ENCODE data around the gene HAPLN2. TPM values are rescaled to one million over a fixed set of nuclear protein-coding genes. Genes with fewer than 3 reads are reported as not detected.

The HAPLN2 gene
- total and polyA plus RNA-seq, 8 donors, result 0.33 to 0.37 TPM; not detected in 6

DNA sequence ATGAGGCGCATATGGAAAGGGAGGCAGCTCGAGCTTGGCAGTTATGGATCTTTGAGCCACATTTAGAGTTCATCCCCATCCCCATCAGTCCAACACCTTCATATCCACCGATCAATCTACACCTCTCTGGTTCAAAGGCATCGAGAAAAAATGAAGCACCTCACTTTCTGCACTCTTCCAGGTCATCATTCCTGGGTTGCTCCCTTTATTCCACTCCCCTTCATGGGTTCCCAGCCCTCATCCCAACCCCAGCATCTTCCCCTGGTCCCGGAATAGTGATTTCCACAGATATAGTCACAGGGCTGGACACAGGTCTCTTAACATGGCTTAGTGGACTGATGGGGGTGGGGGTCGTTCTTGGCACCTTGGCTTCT lies 354 bp downstream of the HAPLN2 start:
- Histone ChIP-seq H3K9me3 (no peaks in the 10 kb centered on the region), H3K4me1 (peaks cover 17 to 30% (median 22%) of the 10 kb centered on the region in 4 donors), H3K27me3 (peaks cover 13 to 78% (median 41%) of the 10 kb centered on the region in 3 donors), H3K36me3 (no peaks in the 10 kb centered on the region), H3K27ac (no peak overlapping the region), H3K4me3 (no peak overlapping the region)
- no peak for DNase-seq
- 21 to 24% (median 22%) methylated on average over 6 of the region's 6 CpGs for WGBS, 5 donors
- intact Hi-C loops (cut with DNase I; ENCODE audit: low total_unique reads), result no loop called here
- TF ChIP-seq EP300 (IDR thresholded peaks at IDR 0.05) (no peak), POLR2A (IDR thresholded peaks at IDR 0.05) (no peak), POLR2AphosphoS5 (IDR thresholded peaks at IDR 0.05) (no peak)
- TF ChIP-seq, protein P1, sequence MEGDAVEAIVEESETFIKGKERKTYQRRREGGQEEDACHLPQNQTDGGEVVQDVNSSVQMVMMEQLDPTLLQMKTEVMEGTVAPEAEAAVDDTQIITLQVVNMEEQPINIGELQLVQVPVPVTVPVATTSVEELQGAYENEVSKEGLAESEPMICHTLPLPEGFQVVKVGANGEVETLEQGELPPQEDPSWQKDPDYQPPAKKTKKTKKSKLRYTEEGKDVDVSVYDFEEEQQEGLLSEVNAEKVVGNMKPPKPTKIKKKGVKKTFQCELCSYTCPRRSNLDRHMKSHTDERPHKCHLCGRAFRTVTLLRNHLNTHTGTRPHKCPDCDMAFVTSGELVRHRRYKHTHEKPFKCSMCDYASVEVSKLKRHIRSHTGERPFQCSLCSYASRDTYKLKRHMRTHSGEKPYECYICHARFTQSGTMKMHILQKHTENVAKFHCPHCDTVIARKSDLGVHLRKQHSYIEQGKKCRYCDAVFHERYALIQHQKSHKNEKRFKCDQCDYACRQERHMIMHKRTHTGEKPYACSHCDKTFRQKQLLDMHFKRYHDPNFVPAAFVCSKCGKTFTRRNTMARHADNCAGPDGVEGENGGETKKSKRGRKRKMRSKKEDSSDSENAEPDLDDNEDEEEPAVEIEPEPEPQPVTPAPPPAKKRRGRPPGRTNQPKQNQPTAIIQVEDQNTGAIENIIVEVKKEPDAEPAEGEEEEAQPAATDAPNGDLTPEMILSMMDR (IDR thresholded peaks at IDR 0.05), result no peak

DNA sequence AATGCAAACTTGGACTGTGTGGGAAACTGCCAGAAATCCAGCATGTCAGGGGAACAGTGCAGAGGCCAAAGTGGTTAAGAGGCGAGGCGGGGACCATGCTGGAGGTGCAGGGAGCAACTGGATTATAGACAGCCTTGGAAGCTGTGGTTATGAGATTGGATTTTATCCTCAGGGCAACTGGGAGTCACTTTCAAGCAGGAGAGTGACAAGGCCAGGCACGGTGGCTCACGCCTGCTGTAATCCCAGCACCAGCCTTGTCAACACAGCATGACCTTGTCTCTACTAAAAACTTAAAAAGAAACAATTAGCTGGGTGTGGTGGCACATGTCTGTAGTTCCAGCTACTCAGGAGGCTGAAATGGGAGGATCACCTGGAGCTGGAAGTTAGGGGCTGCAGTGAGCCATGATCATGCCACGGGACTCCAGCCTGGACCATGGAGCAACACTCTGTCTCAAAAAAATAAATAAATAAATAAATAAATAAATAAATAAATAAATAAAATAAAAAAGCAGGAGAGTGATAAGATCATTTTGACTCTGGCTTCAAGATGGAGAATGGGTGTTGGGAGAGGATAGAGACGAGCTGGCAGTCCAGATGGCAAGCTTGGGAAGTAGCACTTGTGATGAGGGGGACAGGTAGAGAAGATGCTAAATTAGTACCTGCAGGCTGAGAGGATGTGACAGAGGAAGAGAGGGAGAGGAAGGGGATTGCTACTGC lies 3.5 kb downstream of the HAPLN2 start:
- peak in 1 of 2 donors; percentile 56 for DNase-seq
- Histone ChIP-seq H3K9me3 (no peaks in the 10 kb centered on the region), H3K4me1 (peaks cover 23 to 27% (median 26%) of the 10 kb centered on the region in 4 donors), H3K4me3 (no peak overlapping the region), H3K27ac (no peak overlapping the region), H3K27me3 (peaks cover 21 to 98% (median 68%) of the 10 kb centered on the region in 3 donors), H3K36me3 (no peaks in the 10 kb centered on the region)
- 52 to 74% (median 64%) methylated on average over 6 of the region's 6 CpGs for WGBS, 5 donors
- TF ChIP-seq, protein P1 (IDR thresholded peaks at IDR 0.05), result no peak
- no peak for TF ChIP-seq POLR2AphosphoS5 (IDR thresholded peaks at IDR 0.05)
- TF ChIP-seq POLR2A (IDR thresholded peaks at IDR 0.05), result no peak
- no peak for TF ChIP-seq EP300 (IDR thresholded peaks at IDR 0.05)
- intact Hi-C loops (cut with DNase I; ENCODE audit: low total_unique reads), result no loop called here

DNA sequence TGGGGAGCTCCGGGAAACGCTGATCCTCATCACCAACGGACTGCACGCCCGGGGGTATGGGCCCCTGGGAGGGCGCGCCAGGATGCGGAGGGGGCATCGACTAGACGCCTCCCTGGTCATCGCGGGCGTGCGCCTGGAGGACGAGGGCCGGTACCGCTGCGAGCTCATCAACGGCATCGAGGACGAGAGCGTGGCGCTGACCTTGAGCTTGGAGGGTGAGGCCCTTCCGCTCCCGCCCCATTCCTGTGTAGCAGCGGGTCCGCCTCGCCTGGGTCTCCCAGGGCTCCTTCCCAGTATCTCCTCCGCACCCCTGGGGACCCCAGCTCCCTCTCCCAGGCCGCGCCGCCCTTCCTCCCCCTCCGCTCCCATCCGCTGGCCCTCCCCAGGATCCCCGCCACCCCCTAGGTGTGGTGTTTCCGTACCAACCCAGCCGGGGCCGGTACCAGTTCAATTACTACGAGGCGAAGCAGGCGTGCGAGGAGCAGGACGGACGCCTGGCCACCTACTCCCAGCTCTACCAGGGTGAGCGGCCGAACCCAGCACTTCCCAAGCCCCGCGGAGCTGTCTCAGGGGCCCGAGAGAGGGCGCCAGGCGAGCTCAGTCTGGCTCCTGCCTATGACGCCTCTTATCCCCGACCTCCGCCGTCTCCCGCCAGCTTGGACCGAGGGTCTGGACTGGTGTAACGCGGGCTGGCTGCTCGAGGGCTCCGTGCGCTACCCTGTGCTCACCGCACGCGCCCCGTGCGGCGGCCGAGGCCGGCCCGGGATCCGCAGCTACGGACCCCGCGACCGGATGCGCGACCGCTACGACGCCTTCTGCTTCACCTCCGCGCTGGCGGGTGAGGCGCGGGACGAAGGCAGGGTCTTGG lies 5.0 kb downstream of the HAPLN2 start:
- 1 to 3% (median 2%) methylated on average over 35 to 87 of the region's 87 CpGs for WGBS, 5 donors
- Histone ChIP-seq H3K36me3 (no peaks in the 10 kb centered on the region), H3K4me1 (peaks cover 23 to 27% (median 26%) of the 10 kb centered on the region in 4 donors), H3K27ac (peak overlapping the region in 2 of 5 donors; percentile 3 to 51), H3K9me3 (no peaks in the 10 kb centered on the region), H3K4me3 (peak overlapping the region; percentile 34 to 54 (median 36)), H3K27me3 (peaks cover 21 to 97% (median 70%) of the 10 kb centered on the region in 3 donors)
- DNase-seq, result peak; percentile 47 to 83
- intact Hi-C loops (cut with DNase I; ENCODE audit: low total_unique reads), result no loop called here
- no peak for TF ChIP-seq POLR2AphosphoS5 (IDR thresholded peaks at IDR 0.05)
- TF ChIP-seq POLR2A (IDR thresholded peaks at IDR 0.05), result no peak
- TF ChIP-seq, protein P1 (IDR thresholded peaks at IDR 0.05), result peak in 2 of 7 experiments; percentile 2 to 9

DNA sequence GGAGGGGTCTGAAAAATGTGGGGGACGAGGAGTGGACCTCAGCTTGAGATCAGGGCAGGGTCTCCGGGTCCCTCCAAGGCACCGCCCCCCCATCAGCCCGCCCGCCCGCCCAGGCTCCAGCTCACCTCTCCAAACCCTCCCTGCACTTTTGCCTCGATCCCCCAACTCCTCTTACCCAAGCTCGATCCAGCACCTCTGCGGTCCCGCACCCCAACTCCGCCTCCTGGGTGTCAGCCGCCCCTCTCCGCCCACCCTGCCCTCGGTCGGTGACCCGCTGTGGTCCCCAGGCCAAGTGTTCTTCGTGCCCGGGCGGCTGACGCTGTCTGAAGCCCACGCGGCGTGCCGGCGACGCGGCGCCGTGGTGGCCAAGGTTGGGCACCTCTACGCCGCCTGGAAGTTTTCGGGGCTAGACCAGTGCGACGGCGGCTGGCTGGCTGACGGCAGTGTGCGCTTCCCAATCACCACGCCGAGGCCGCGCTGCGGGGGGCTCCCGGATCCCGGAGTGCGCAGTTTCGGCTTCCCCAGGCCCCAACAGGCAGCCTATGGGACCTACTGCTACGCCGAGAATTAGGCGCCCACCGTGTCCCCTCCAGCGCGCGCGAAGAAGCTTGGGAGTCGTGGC lies 5.7 kb downstream of the HAPLN2 start:
- H3K36me3 ChIP-seq, result no peaks in the 10 kb centered on the region
- TF ChIP-seq EP300 (IDR thresholded peaks at IDR 0.05), result no peak
- TF ChIP-seq POLR2AphosphoS5 (IDR thresholded peaks at IDR 0.05), result no peak
- TF ChIP-seq, protein P1 (IDR thresholded peaks at IDR 0.05), result no peak
- no peak for TF ChIP-seq POLR2A (IDR thresholded peaks at IDR 0.05)
- H3K27me3 ChIP-seq, result peaks cover 21 to 97% (median 62%) of the 10 kb centered on the region in 3 donors
- H3K4me3 ChIP-seq, result peak overlapping the region; percentile 34 to 54 (median 36)
- WGBS, 5 donors, result 0 to 5% (median 2%) methylated on average over 7 to 55 of the region's 55 CpGs
- H3K4me1 ChIP-seq, result peaks cover 23 to 27% (median 26%) of the 10 kb centered on the region in 4 donors
- peak overlapping the region in 1 of 5 donors; percentile 51 for H3K27ac ChIP-seq
- intact Hi-C loops (cut with DNase I; ENCODE audit: low total_unique reads), result no loop called here
- DNase-seq, result peak in 1 of 2 donors; percentile 35
- H3K9me3 ChIP-seq, result no peaks in the 10 kb centered on the region

Measured in stomach (tissue), 9 donors.